Fibroblast of pulmonary artery (primary cell): ENCODE results near the gene MIXL1.
"Not testable (repeated sequence)": the region's sequence is repeated elsewhere in the genome, so short reads cannot be mapped to it uniquely, and the experiment has no call there.

Experiments used
- DNase-seq: peaks from one replicate; pipeline ENCODE4 v3.0.0-alpha.2; 2010; ENCODE audit warnings: low read depth
- H3K4me3 ChIP-seq: replicated peaks from 2 replicates; pipeline ENCODE4 v1.5.1; 2011; ENCODE audit warnings: low read depth, mild to moderate bottlenecking, control low read depth, low read length, moderate library complexity
- CTCF ChIP-seq: IDR thresholded peaks from 2 replicates; pipeline ENCODE4 v1.5.1; 2011; ENCODE audit warnings: mild to moderate bottlenecking, control low read depth, low read length, inconsistent platforms; ENCODE audit errors: missing control alignments

Gene MIXL1

DNA sequence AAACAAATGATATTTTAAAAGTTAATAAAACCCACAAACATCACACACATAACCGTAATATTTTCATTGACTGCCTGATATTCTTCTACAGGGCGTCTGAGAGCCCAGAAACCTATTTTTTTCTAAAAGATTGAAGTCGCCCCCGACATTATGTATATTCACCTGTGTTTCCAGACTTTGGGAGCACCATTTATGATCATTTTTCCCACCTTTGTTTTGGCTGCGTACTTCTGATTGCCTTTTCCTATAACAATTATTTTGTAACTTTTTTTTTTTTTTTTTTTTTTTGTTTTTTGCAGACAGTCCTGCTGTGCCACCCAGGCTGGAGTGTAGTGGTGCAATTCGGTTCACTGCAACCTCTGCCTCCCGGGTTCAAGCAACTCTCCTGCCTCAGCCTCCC is 36.1 kb upstream of the MIXL1 start:
- H3K4me3 ChIP-seq: peak overlapping the region; percentile 96

GRCh38 chr1:226195144-226195543 is 28.3 kb upstream of the MIXL1 start:
- TF ChIP-seq CTCF: no peak
- no peak overlapping the region for H3K4me3 ChIP-seq
- DNase-seq: no peak

More for the DNA sequence above, 36.1 kb upstream of the MIXL1 start:
- TF ChIP-seq CTCF: no peak
- no peak for DNase-seq

DNA sequence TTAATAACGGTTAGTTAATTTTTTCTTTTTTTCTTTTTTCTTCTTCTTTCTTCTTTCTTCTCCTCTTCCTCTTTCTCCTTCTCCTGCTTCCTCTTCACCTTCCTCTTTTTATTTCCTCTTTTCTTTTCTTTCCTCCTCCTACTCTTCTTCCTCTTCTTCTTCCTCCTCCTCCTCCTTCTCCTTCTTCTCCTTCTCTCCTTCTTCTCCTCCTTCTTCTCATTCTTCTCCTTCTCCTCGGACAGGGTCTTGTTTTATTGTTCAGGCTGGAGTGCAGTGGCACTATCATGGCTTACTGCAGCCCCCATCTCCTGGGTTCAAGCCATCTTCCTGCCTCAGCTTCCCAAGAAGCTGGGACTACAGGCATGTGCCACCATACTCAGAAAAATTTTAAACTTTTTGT is 23.5 kb upstream of the MIXL1 start:
- no peak for TF ChIP-seq CTCF
- no peak for DNase-seq
- no peak overlapping the region for H3K4me3 ChIP-seq

DNA sequence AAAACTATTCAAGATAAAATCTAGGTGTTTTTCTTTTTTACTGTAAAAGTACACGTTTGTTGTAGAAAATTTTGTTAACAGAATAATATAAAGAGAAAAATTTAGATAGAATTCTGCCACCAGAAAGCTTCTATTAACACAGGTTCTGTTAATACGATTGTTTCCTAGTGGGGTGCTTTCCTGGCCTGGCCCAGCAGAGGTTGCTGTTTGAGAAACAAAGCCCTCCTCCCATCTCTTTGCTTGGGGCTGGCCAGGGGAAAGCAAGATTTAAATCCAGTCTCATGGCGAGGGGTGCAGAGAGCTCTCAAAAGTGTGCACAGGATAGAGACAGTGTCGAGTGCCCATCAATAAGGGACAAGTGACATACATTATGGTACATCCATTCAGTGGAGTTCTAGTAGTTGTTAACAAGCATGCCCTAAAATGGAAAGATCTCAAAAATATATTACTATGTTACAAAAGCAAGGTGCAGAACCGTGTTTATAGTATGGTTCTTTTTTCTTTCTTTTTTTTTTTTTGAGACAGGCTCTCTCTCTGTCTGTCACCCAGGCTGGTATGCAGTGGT is 22.4 kb upstream of the MIXL1 start:
- DNase-seq: peak; percentile 43
- peak; percentile 58 for TF ChIP-seq CTCF
- no peak overlapping the region for H3K4me3 ChIP-seq

- no peak for DNase-seq
- TF ChIP-seq CTCF: no peak
- H3K4me3 ChIP-seq: no peak overlapping the region
Observed at GRCh38 chr1:226202246-226202645, 21.2 kb upstream of the MIXL1 start.

DNA sequence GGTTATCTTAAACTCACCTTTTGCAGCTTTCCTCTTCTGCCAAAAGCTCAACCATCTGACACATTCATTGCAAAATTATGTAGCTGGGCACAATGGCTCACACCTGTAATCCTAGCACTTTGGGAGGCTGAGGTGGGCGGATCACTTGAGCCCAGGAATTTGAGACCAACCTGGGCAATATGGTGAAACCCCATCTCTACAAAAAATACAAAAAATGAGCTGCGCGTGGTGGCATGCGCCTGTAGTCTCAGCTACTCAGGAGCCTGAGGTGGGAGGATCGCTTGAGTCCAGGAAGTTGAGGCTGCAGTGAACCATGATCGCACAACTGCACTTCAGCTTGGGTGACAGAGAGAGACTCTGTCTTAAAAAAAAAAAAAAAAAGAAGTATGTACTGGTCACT is 20.8 kb upstream of the MIXL1 start:
- H3K4me3 ChIP-seq, DNase-seq: not testable (repeated sequence)

DNA sequence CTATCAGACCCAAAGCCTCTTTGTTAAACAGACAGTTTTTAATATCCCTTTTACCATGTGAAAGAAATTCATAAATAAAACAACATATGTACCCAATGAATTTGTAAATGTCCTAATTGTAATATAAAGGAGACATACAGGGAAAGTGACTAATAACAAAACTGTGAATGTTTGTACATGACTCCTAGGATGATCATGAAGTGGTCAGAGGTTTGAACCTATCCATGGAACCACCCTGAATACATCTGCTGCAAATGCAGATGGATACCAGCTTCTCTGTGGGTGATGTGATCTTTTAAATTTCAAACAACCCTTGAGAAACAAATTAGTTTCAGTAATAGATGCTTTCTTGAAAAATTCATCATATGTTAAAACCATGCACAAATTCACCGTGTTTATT is 20.2 kb upstream of the MIXL1 start:
- DNase-seq: no peak
- TF ChIP-seq CTCF: no peak

More for the DNA sequence above, 20.2 kb upstream of the MIXL1 start:
- H3K4me3 ChIP-seq: no peak overlapping the region
